GM12878 (cell line): Measurements from ENCODE around the gene CXXC1. TPM values are rescaled to one million over a fixed set of nuclear protein-coding genes. Genes with fewer than 3 reads are reported as not detected.

Source experiments
- ATAC-seq: fragments of 200-7000 bp; cut with Tn5 transposase; 3 replicates; pipeline ENCODE4 v1.9.1; 2020; ENCODE audit warnings: mild to moderate bottlenecking, moderate library complexity
- BruUV-seq: library from RNA; stranded (reverse); fragments of 400-500 nt; replicated peaks from 2 replicates; lab custom pipeline; 2021; lab: Mats Ljungman, UMichigan
- CTCF ChIA-PET: fragments of 300-600 bp; sonication (Branson Sonifier 250); formaldehyde crosslinking; extraction: SDS; loops from one replicate; lab custom pipeline; 2021; ENCODE audit warnings: inconsistent platforms; lab: Yijun Ruan, JAX
- POLR2A ChIA-PET: fragments of 350-600 bp; formaldehyde crosslinking; extraction: SDS; loops from one replicate; lab custom pipeline; 2021; ENCODE audit warnings: inconsistent platforms; lab: Charles Lee
- RAD21 ChIA-PET: fragments of 300-600 bp; sonication (Branson Sonifier 250); formaldehyde crosslinking; loops from one replicate; lab custom pipeline; 2023; ENCODE audit warnings: antibody characterized with exemption; ENCODE audit not compliant: unreplicated experiment; lab: Charles Lee
- SMC1A ChIA-PET: fragments of 300-600 bp; sonication (Branson Sonifier 250); formaldehyde crosslinking; loops from one replicate; lab custom pipeline; 2023; ENCODE audit not compliant: unreplicated experiment, uncharacterized antibody; lab: Charles Lee
- DNase-seq: peaks from one replicate; pipeline ENCODE4 v3.0.0-alpha.2; 2011; ENCODE audit warnings: low read depth, low spot score
- FAIRE-seq: peaks from 3 replicates; lab custom pipeline; 2011; peaks lifted over from hg19 to GRCh38; lab: Jason Lieb, UNC
- H2AFZ ChIP-seq: 2 replicates; pipeline ENCODE4 v1.6.0; 2011; ENCODE audit warnings: low read depth, low read length, control low read depth; ENCODE audit not compliant: control insufficient read depth
- H3K27ac ChIP-seq: 2 replicates; pipeline ENCODE4 v1.5.1; 2011; ENCODE audit warnings: control low read depth; ENCODE audit not compliant: control insufficient read depth, insufficient read depth
- H3K27me3 ChIP-seq, 2 experiments: replicated peaks in 1 of 2; 2 replicates each; pipeline versions ENCODE4 v1.6.0 to v1.6.1; 2011; ENCODE audit warnings: low read length in 1 of 2; ENCODE audit not compliant: control insufficient read depth in 2 of 2, insufficient read depth in 2 of 2
- H3K36me3 ChIP-seq, 2 experiments: 2 replicates each; pipeline ENCODE4 v1.5.1; 2011; ENCODE audit warnings: low read length in 1 of 2; ENCODE audit not compliant: control insufficient read depth in 2 of 2, insufficient read depth in 2 of 2
- H3K4me1 ChIP-seq: 2 replicates; pipeline ENCODE4 v1.6.1; 2011; ENCODE audit warnings: mild to moderate bottlenecking, low read length, moderate library complexity, mixed read lengths; ENCODE audit not compliant: control insufficient read depth, insufficient read depth
- H3K4me2 ChIP-seq: 2 replicates; pipeline ENCODE4 v1.6.0; 2011; ENCODE audit warnings: control low read depth; ENCODE audit not compliant: control insufficient read depth, insufficient read depth
- H3K4me3 ChIP-seq: fragments of 200-600 bp; sonication (generic); 2 replicates; pipeline ENCODE4 v1.5.1; 2016
- H3K79me2 ChIP-seq: 2 replicates; pipeline ENCODE4 v1.6.0; 2011; ENCODE audit warnings: low read length; ENCODE audit not compliant: control insufficient read depth, insufficient read depth
- H3K9ac ChIP-seq: 2 replicates; pipeline ENCODE4 v1.8.0; 2011; ENCODE audit warnings: low read length, control low read depth, mixed read lengths; ENCODE audit not compliant: control insufficient read depth, insufficient read depth
- H3K9me3 ChIP-seq: replicated peaks from 3 replicates; pipeline ENCODE4 v1.5.1; 2011; ENCODE audit warnings: mild to moderate bottlenecking, low read length; ENCODE audit not compliant: control insufficient read depth, insufficient read depth
- H4K20me1 ChIP-seq: 2 replicates; pipeline ENCODE4 v1.6.0; 2011; ENCODE audit not compliant: control insufficient read depth, insufficient read depth
- BRCA1 ChIP-seq: IDR thresholded peaks from 2 replicates; pipeline ENCODE4 v1.6.1; 2011; ENCODE audit warnings: low read depth, low read length, improper control_type of control experiment
- IKZF2 ChIP-seq, 2 experiments: fragments of 450-650 bp; IDR thresholded peaks; 2 replicates each; pipeline ENCODE4 v1.6.1; 2017; ENCODE audit warnings: mild to moderate bottlenecking in 2 of 2, moderate library complexity in 2 of 2
- KAT2A ChIP-seq: conservative IDR thresholded peaks from 2 replicates; pipeline ENCODE4 v1.6.1; 2011; ENCODE audit warnings: low read depth, low read length; ENCODE audit not compliant: control insufficient read depth
- KLF5 ChIP-seq: fragments of 450-650 bp; IDR thresholded peaks from 2 replicates; pipeline ENCODE4 v1.6.1; 2014; ENCODE audit warnings: mild to moderate bottlenecking; ENCODE audit not compliant: partially characterized antibody
- MXI1 ChIP-seq: fragments of 150-350 bp; IDR thresholded peaks from 2 replicates; pipeline ENCODE4 v1.6.1; 2011; ENCODE audit warnings: low read depth, mild to moderate bottlenecking, inconsistent platforms, low read length, improper control_type of control experiment
- NBN ChIP-seq: fragments of 450-650 bp; IDR thresholded peaks from 2 replicates; pipeline ENCODE4 v1.6.1; 2016
- NFIC ChIP-seq: IDR thresholded peaks from 2 replicates; pipeline ENCODE4 v1.6.1; 2012; ENCODE audit warnings: low read depth, mild to moderate bottlenecking, inconsistent platforms, low read length, moderate library complexity
- NFYB ChIP-seq: IDR thresholded peaks from 2 replicates; pipeline ENCODE4 v1.6.1; 2011; ENCODE audit warnings: low read depth, mild to moderate bottlenecking, low read length, improper control_type of control experiment, moderate library complexity; ENCODE audit not compliant: insufficient read depth
- SP1 ChIP-seq: IDR thresholded peaks from one replicate; pipeline ENCODE4 v1.6.1; 2011; ENCODE audit warnings: low read depth, low read length
- TAF1 ChIP-seq: IDR thresholded peaks from 2 replicates; pipeline ENCODE4 v1.6.1; 2011; ENCODE audit warnings: mild to moderate bottlenecking, low read depth, low read length, borderline replicate concordance
- ZZZ3 ChIP-seq: IDR thresholded peaks from 2 replicates; pipeline ENCODE4 v1.6.1; 2011; ENCODE audit warnings: low read depth; ENCODE audit not compliant: control insufficient read depth, insufficient read length
- WGBS: methylation state at CpG from one replicate; pipeline ENCODE4 v1.1.6; 2016; ENCODE audit warnings: low lambda C conversion rate; ENCODE audit not compliant: insufficient replicate concordance, insufficient coverage; ENCODE audit errors: missing lambda C conversion rate; 5-methylcytosine and 5-hydroxymethylcytosine counted together
- in situ Hi-C: fragments of 300-500 bp; cut with MboI; formaldehyde crosslinking; loops from 9 replicates; pipeline ENCODE4 v1.14.3; 2018; ENCODE audit warnings: mixed read lengths
- intact Hi-C: fragments of 100-400 bp; cut with micrococcal nuclease; formaldehyde crosslinking; loops from one replicate; pipeline ENCODE4 v1.14.2; 2022; ENCODE audit not compliant: unreplicated experiment
- polyA plus RNA-seq, 11 experiments: library from polyadenylated mRNA; depleted of rRNA in 4 of 11; unstranded in 6 of 11; stranded (reverse) in 5 of 11; fragments of >200 nt; fragmentation: Nextera tagmentation in 4 of 11; fragmentation: Illumina TruSeq in 1 of 11; extraction: Ambion mirVana in 4 of 11; extraction: Trizol in 1 of 11; gene quantifications; 1 replicate in 1 of 11; 2 replicates in 10 of 11; pipeline versions ENCODE4 v1.2.1 to v1.2.3, GENCODE V29; 2011 to 2016; ENCODE audit warnings: inconsistent platforms in 2 of 11, missing spikeins in 2 of 11, low read depth in 1 of 11
- total RNA-seq, 4 experiments: library from RNA; depleted of rRNA in 3 of 4; stranded (reverse); fragments of >200 nt in 3 of 4; fragmentation: Illumina TruSeq in 1 of 4; extraction: Trizol in 1 of 4; gene quantifications; 2 replicates each; pipeline versions ENCODE4 v1.2.1 to v1.2.3, GENCODE V29; 2013 to 2021

The CXXC1 gene
- total and polyA plus RNA-seq, 10 of the 15 experiments (the other 5 are each of a cell fraction or from before 2014, with no cell fraction given), result 9.2 to 180 (median 93.8) TPM

GRCh38 chr18:50280707-50281294 is 6.7 kb downstream of the CXXC1 start:
- peaks cover 40% of the 10 kb centered on the region for H3K79me2 ChIP-seq
- TF ChIP-seq SP1 (no peak), BRCA1 (no peak), IKZF2 (IDR thresholded peaks at IDR 0.05) (peak; percentile 13 to 29; a peak in 1 of 4 replicates)
- TF ChIP-seq, all 136 proteins: peak for 1
- in situ Hi-C loops (loop anchor here (10.0 to 25.0 kb wide), 3 partner anchors 74 to 1468 kb away; no protein-coding TSS in a partner anchor), intact Hi-C loops (loop anchor here (1.0 to 10.0 kb wide), 4 partner anchors 14 to 1326 kb away; partner anchors contain the start of genes C18orf32, CFAP53 and SMAD7)
- FAIRE-seq, result no peak
- ChIA-PET CTCF (interaction anchor here (2.3 to 3.7 kb wide), 2 partner anchors 13 to 76 kb away, joined by 19 to 37 read pairs; partner anchors contain the start of gene CFAP53), RAD21 (interaction anchor here (0.8 to 3.9 kb wide), 9 partner anchors 12 to 75 kb away, joined by 3 to 49 read pairs (median 4); partner anchors contain the start of gene CFAP53), SMC1A (interaction anchor here (0.7 to 2.6 kb wide), 9 partner anchors 9 to 688 kb away, joined by 3 to 27 read pairs (median 5); no protein-coding TSS in a partner anchor), POLR2A (interaction anchor here (0.7 to 2.1 kb wide), 10 partner anchors 9 to 94 kb away, joined by 3 to 24 read pairs (median 5); partner anchors contain the start of gene SKA1)
- no peaks in the 10 kb centered on the region for H4K20me1 ChIP-seq
- peaks cover 10% of the 10 kb centered on the region for H3K4me1 ChIP-seq
- peak overlapping the region; percentile 88 for H3K27ac ChIP-seq
- under 1% methylated on average over 16 of the region's 16 CpGs for WGBS
- H3K27me3 ChIP-seq, result no peaks in the 10 kb centered on the region
- BruUV-seq, result no TSS peak
- peak overlapping the region; percentile 81 for H3K9ac ChIP-seq
- DNase-seq, result no peak
- no peak for ATAC-seq
- peaks cover 45 to 48% of the 10 kb centered on the region in 2 experiments for H3K36me3 ChIP-seq
- H3K9me3 ChIP-seq, result no peaks in the 10 kb centered on the region
- H3K4me2 ChIP-seq, result peak overlapping the region; percentile 95
- peak overlapping the region; percentile 99 for H3K4me3 ChIP-seq
- peak overlapping the region; percentile 66 for H2AFZ ChIP-seq

- Histone ChIP-seq H4K20me1 (no peaks in the 10 kb centered on the region), H3K36me3 (peaks cover 46 to 56% of the 10 kb centered on the region in 2 experiments), H3K4me1 (peaks cover 8% of the 10 kb centered on the region), H3K79me2 (peaks cover 35% of the 10 kb centered on the region), H3K4me3 (peak overlapping the region; percentile 99), H3K27ac (peak overlapping the region; percentile 88; the same call in 1 of the 2 replicates), H3K9me3 (no peaks in the 10 kb centered on the region), H3K4me2 (peak overlapping the region; percentile 95), H3K27me3 (no peaks in the 10 kb centered on the region), H3K9ac (peak overlapping the region; percentile 81), H2AFZ (no peak overlapping the region)
- 92% methylated on average over 7 of the region's 7 CpGs for WGBS
- ChIA-PET POLR2A (interaction anchor here (1.1 kb wide), 1 partner anchor 48 kb away, joined by 3 read pairs; no protein-coding TSS in a partner anchor), SMC1A (interaction anchor here (1.9 to 2.3 kb wide), 2 partner anchors 11 to 76 kb away, joined by 18 to 20 read pairs; no protein-coding TSS in a partner anchor), CTCF (interaction anchor here (1.6 to 1.9 kb wide), 3 partner anchors 12 to 78 kb away, joined by 4 to 12 read pairs (median 9); no protein-coding TSS in a partner anchor), RAD21 (interaction anchor here (1.0 to 1.5 kb wide), 3 partner anchors 11 to 77 kb away, joined by 4 to 13 read pairs (median 6); no protein-coding TSS in a partner anchor)
- BruUV-seq, result no TSS peak
- intact Hi-C loops (loop anchor here (2.0 to 10.0 kb wide), 3 partner anchors 13 to 1325 kb away; partner anchors contain the start of genes C18orf32, CFAP53 and SMAD7), in situ Hi-C loops (loop anchor here (10.0 to 25.0 kb wide), 3 partner anchors 75 to 1467 kb away; no protein-coding TSS in a partner anchor)
- no peak for ATAC-seq
- DNase-seq, result no peak
- no peak for FAIRE-seq
- no peak for TF ChIP-seq TAF1
- TF ChIP-seq NFYB, result no peak
- no peak for TF ChIP-seq NBN
- no peak for TF ChIP-seq KLF5
- TF ChIP-seq NFIC, result no peak
- TF ChIP-seq MXI1, result no peak
- TF ChIP-seq ZZZ3, result no peak
- no peak for TF ChIP-seq KAT2A
These were observed 7.7 kb downstream of the CXXC1 start for GRCh38 chr18:50279752-50280151.
